Cardiac fibroblast (primary cell): ENCODE data around the gene USP1.
A peak's percentile ranks its signal among the peaks of the same experiment; 100 is the strongest.

Experiments used
- DNase-seq, 2 donors: peaks; one replicate each; pipeline versions ENCODE4 v3.0.0 to v3.0.0-alpha.2; 2010; ENCODE audit warnings: low read depth in 2 of 2
- H3K4me3 ChIP-seq, 2 donors: replicated peaks in 1 of 2; 1 replicate in 1 of 2; 2 replicates in 1 of 2; pipeline ENCODE4 v1.5.1; 2011; ENCODE audit warnings: low read depth in 2 of 2, low read length in 2 of 2, mild to moderate bottlenecking in 2 of 2, moderate library complexity in 1 of 2
- CTCF ChIP-seq: IDR thresholded peaks from one replicate; pipeline ENCODE4 v1.5.1; 2011; ENCODE audit warnings: low read depth, mild to moderate bottlenecking, low read length, inconsistent platforms

Gene USP1, protein sequence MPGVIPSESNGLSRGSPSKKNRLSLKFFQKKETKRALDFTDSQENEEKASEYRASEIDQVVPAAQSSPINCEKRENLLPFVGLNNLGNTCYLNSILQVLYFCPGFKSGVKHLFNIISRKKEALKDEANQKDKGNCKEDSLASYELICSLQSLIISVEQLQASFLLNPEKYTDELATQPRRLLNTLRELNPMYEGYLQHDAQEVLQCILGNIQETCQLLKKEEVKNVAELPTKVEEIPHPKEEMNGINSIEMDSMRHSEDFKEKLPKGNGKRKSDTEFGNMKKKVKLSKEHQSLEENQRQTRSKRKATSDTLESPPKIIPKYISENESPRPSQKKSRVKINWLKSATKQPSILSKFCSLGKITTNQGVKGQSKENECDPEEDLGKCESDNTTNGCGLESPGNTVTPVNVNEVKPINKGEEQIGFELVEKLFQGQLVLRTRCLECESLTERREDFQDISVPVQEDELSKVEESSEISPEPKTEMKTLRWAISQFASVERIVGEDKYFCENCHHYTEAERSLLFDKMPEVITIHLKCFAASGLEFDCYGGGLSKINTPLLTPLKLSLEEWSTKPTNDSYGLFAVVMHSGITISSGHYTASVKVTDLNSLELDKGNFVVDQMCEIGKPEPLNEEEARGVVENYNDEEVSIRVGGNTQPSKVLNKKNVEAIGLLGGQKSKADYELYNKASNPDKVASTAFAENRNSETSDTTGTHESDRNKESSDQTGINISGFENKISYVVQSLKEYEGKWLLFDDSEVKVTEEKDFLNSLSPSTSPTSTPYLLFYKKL

GRCh38 chr1:62436466-62437272, at the start of gene USP1:
TSS of gene USP1 (plus strand) at chr1:62437049. CDS start at chr1:62439868, 2,819 bp downstream.
- H3K4me3 ChIP-seq: peak within 1 kb of the TSS; percentile 89 to 93
- no peak for TF ChIP-seq CTCF
- peak; percentile 100 for DNase-seq

DNA sequence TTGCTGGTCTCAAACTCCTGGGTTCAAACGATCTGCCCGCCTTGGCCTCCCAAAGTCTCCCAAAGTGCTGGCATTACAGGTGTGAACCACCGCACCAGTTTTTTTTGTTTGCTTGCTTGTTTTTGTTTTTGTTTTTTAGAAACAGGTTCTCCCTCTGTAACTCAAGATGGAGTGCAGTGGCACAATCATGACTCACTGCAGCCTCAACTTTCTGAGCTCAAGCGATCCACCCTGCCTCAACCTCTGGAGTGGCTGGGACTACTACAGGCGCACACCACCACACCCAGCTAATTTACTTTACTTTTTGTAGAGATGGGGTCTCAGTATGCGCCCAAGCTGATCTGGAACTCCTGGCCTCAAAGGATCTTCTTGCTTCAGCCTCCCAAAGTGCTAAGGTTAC, 47.3 kb upstream of the USP1 start:
- H3K4me3 ChIP-seq: no peak overlapping the region
- no peak for TF ChIP-seq CTCF
- DNase-seq: peak in 1 of 2 donors; percentile 9

GRCh38 chr1:62390071-62390470, 46.8 kb upstream of the USP1 start:
- no peak overlapping the region for H3K4me3 ChIP-seq
- TF ChIP-seq CTCF: no peak
- no peak for DNase-seq

- TF ChIP-seq CTCF: peak; percentile 45
- H3K4me3 ChIP-seq: no peak overlapping the region
- DNase-seq: no peak
These were observed 45.4 kb upstream of the USP1 start for GRCh38 chr1:62391369-62391971.

DNA sequence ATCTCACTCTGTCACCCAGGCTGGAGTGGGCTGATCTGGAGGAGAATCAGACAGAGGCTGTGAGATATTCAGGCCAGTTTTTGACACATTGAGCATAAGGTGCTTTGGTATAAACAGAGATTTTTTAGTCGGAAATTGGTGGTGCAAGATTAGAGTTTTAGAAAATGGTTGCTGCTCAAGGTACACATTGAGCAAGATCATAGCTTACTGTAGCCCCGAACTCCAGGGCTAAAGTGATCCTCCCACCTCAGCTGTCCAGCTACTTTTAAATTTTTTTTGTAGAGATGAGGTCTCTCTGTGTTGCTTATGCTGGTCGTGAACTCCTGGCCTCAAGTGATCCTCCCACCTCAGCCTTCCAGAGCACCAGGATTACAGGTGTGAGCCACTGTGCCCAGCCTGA, 43.9 kb upstream of the USP1 start:
- TF ChIP-seq CTCF: no peak
- DNase-seq: no peak
- no peak overlapping the region for H3K4me3 ChIP-seq

DNA sequence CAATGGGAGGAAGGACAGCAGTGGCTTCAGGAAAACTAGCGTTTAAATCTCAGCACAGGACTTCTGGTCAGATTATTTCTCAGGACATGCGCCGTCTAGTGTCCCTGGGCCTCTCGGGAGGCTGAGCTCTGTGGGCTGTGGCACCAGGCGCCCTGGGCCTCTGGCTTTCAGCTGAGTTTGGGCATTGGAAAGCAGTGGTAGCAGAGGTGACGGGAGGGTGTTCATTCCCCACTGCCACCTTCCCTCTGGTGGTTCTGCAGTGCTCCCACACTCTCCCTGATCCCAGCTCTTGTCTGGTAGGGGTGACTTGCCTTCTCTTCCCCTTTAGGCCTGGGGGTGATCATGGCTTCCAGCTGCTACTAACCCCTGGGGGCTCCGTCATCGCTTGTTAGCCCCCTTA, 42.2 kb upstream of the USP1 start:
- DNase-seq: no peak
- TF ChIP-seq CTCF: no peak
- H3K4me3 ChIP-seq: no peak overlapping the region
